GM21576 (cell line): ENCODE measurements around the gene TMBIM1.
A peak's percentile ranks its signal among the peaks of the same experiment; 100 is the strongest.

Experiments used
- ATAC-seq: cut with Tn5 transposase; IDR thresholded peaks from one replicate; pipeline ENCODE4 v1.9.1; 2021; ENCODE audit warnings: mild to moderate bottlenecking, moderate library complexity; ENCODE audit not compliant: unreplicated experiment

Gene TMBIM1, protein sequence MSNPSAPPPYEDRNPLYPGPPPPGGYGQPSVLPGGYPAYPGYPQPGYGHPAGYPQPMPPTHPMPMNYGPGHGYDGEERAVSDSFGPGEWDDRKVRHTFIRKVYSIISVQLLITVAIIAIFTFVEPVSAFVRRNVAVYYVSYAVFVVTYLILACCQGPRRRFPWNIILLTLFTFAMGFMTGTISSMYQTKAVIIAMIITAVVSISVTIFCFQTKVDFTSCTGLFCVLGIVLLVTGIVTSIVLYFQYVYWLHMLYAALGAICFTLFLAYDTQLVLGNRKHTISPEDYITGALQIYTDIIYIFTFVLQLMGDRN

DNA sequence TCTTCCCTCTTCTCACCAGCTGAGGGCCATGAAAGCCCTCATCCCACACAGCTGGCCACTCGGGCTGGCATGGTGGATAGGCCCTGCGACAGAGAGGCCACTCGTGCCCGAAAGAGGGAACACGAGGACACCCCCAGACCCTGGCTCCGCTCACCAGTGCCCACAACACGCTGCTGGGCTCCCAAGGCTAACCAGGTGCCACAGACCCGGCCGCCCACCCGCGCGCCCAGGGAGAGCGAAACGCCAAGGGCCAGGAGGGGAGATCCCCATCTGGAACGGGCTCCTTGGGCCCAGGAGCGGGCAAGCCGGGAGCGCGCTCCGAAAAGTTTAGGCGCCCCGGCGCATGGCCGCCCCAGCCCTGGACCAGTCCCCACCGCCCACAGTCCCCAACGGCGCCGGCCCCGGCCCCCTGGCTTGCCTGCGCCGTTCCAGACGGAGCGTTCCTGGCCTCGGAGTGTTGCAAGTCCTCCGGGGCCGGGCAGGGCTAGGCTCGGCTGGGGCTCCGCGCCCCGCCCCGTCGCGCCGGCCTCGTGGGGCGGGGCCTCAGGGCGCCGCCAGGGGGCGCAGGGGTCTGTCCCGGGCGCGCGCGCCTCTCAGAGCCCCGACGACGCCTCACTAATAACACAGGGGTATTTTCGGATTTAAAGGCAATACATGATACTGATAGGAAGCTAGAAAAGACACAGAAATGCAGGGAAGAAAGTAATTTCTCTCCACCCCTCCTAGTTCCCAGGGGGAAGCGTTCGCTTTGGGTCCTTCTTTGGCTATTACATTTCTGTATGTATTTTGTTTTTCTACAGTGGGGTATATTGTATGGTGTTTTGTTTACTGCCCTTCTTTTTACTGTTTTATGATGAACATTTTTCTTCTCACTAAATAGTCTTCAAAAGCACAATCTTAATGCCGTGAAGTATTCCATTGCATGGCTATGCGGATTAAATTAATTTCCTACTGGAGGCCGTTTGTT is at the start of gene TMBIM1:
Gene TMBIM1, minus strand, starts transcription at position 456 of the 967 bp plus-strand sequence. CDS start 10,362 bp downstream, outside the sequence.
- peak; percentile 61 for ATAC-seq

- no peak for ATAC-seq
Measured at GRCh38 chr2:218341381-218341780, 49.1 kb upstream of the TMBIM1 start.

DNA sequence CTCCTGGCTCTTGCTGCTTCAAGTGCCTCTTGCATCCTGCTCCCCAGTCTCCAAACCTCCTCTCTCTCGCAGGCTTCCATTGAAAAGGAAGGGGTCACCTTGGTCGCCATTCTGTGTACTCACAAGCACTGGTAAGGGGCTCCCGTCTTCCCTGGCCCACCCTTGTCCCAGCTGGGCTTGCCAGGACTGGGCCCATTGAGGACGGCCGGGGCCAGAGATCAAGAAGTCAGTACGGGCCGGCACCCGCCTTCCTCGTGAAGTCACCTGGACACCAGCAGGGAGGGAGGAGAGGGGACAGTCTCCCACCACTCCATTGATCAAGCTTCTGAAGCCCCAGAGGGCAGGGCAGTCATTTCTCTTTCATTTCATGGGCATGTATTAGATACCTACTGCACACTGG is 48.4 kb upstream of the TMBIM1 start:
- ATAC-seq, result no peak

DNA sequence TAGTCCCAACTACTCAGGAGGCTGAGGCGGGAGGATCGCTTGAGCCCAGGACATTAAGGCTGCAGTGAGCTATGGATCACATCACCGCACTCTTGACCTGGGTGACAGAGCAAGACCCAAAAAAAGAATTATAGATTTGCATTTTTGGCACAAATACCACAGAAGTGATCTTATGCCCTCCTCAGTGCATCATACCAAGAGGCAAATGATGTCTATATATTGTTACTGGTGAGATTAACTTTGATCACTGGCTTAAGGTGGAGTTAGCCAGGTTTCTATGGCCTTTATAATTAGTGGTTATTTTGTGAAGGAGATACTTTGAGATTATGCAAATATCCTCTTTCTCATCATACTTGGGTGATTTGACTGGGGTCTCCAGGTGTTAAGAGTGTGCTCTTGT is 42.2 kb upstream of the TMBIM1 start:
- ATAC-seq, result no peak

- no peak for ATAC-seq
Measured at GRCh38 chr2:218332920-218333645, 40.8 kb upstream of the TMBIM1 start.

DNA sequence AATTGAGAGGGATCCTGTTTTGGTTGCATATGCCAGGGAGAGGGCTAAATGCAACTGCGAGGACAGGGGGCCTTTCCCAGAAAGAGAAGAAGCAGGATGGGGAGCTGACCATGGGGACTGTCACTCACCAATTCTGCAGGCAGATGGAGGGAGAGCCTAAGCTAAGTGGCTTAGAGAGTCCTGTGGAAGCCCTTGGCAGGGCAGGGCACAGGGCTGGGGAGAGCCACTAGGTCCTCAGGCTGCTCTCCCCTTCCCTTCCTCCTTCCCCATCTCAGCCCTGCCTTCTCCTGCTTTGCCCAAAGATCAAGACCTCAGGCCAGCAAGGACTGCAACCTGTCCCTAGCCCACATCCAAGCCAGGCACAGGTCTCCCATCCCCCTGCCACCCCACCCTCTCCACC is 40.0 kb upstream of the TMBIM1 start:
- ATAC-seq, result no peak

DNA sequence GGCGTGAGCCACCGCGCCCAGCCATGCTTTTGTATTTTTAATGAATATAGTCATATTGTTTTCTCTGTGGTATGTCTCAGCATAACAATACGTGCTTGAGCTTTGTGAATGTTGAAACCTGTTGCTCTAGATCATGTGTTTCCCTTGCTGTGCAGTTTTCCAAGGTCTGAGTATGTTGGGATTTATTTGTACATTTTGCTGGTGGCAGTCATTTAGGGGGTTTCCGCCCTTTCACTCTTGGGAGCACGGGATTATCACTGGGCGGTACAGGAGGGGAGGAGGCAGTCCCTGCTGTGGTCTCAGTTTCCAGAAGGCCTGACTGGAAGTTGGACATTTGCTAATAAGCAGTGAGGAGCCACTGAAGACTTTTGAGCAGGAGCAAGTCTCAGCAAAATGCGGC is 39.4 kb upstream of the TMBIM1 start:
- ATAC-seq, result no peak

- peak; percentile 34 for ATAC-seq
Measured at GRCh38 chr2:218329826-218330593, 37.7 kb upstream of the TMBIM1 start.

DNA sequence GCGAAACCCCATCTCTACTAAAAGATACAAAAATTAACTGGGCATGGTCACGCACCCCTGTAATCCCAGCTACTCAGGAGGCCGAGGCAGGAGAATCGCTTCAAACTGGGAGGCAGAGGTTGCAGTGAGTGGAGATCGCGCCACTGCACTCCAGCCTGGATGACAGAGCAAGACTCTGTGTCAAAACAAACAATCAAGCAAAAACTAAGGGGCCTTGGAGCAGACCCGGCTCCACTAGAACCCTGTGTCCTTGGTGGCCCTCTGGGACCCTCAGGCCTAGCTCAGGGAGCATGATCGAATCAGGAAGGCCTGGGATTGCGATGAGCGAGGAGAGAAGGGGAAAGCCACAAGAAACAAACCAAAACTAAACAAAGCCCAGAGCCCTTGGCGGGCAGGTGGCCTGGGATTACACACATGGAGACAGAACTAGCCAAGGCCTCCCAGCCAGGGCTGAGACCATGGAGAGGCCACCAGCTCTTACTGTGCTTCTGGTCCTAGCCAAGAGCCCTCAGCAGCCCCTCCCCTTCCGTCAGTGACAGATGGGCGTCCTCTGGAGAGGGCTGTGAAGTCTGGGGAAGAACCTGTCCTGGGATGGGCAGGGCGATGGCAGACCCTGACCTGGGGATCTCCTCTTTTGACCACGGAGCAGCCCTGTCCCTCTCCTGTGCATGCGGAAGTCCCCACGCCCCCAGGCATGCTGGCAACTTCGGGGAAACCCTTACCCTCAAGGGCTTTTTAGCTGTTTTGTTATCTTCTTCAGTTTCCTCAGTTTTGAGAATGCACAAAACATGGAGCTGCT is 36.9 kb upstream of the TMBIM1 start:
- peak; percentile 38 for ATAC-seq

DNA sequence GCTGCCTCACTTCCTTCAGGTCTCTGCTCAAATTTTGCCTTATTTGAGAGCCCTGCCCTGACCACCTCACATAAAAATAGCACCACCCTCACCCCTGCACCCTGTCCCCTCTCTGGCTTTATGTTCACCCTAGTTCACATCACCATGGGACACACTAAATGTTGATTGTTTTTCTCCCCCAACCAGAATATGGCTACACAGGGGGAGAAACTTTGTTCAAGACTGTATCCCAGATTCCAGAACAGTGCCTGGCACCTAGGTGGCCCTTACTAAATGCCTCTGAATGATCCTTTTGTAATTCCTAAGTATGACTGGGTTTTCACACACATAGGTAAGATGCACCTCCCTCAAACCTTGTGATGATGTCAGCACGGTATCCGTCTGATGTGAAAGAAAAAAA is 36.0 kb upstream of the TMBIM1 start:
- no peak for ATAC-seq

DNA sequence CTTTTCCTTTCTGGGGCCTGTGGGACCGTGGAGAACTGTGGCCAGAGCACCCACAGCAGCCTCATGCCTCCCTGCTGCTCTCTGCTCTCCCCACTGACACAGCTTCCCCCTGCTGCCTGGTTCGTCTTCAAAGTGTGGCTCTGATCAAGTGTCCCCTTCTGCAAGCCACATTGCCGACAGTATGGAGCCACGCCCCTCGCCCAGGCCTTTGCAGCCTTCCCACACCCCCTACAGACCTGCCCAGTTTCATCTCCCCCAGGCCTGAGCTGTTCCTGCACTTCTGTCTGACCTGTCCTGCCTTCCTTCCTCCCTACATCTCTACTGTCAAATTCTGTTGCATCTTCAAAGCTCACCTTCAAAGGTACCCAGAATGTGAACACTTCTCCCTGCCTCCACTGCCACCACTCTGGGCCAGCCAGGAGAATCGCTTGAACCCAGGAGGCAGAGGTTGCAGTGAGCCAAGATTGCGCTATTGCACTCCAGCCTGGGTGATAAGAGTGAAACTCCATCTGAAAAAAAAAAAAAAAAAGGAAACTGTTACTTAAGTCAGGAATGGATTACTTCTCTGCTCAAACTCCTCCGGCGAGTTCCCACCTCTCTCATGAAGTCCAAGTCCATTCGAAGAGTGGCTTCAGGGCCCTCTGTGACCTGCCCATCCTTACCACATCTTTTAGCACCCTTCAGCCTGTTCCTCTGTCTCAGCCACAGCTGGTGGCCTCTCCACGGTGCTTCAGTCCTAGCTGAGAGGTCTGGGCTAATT is 35.3 kb upstream of the TMBIM1 start:
- no peak for ATAC-seq

- no peak for ATAC-seq
Measured at GRCh38 chr2:218326315-218326714, 34.0 kb upstream of the TMBIM1 start.

DNA sequence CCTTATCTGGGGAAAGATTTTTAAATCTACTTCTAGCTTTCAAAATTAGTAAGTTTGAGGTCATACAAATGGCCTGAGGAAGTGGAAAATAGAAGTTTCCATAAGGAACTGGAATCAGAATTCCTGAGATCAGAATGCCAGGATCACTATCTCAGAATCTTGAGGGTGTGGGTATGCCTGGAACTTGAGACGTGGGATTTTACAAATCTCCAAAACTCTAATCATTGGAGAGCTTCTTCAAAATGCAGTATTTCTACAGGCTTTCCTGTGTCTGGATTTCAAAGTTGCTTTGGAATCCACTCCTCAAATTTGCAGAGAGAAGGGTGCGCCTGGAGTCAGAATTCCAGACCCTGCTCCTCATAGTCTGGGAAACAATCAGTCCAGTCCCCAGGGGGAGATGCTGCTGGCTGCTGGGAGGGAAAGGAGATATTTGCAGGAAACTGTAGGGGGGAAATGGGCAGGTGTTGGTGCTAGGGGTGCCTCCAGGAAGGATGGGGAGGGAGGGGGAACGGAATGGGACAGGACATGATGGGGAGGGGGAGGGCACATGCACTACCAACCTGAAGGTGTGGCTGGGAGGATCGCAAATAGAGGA is 33.4 kb upstream of the TMBIM1 start:
- ATAC-seq, result no peak

DNA sequence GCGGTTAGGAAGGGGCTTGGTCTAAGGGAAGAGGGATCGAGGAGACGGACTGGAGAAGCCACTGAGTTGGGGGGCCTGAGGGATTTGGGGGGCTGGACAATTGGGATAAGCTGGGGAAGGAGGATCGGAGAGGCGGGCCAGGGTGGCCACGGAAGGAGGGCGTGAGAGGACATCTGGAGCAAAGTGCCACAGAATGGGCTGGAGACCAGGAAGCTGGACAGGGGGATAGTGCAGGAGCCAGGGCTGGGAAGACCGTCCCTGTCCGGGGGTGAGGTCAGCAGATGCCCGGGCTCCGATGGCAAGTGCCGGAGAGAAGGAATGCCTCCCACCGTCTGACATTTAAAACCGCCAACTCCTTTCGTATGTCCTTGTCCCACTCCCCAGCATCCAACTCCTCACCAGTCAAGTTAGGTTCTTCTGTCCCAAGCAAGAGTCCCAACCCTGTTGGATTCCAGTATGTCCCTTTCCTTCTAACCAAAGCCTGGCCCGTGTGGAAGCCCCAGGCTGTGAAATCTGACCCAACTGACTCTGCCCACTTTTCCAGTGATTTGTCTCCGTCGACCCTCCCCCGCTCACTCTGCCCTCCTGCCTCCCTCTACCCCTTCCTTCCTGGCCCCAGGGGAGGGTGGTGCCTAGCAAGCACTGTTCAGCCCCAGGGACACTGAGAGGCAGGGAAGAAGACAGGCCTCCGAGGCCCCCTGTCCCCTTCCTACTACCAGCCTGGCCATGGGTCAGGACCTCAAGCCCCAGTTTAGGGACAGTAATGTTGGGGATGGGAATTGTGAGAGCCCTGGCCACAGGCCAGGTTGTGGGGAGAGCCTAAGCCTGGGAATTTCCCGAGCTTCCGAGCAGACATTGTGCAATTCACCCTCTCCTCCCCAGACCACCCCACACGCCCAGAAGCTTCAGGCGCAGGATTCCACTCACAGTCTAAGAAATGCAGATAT is 31.5 kb upstream of the TMBIM1 start:
- ATAC-seq, result no peak

GRCh38 chr2:218322768-218323525 is 30.6 kb upstream of the TMBIM1 start:
- peak; percentile 57 for ATAC-seq

DNA sequence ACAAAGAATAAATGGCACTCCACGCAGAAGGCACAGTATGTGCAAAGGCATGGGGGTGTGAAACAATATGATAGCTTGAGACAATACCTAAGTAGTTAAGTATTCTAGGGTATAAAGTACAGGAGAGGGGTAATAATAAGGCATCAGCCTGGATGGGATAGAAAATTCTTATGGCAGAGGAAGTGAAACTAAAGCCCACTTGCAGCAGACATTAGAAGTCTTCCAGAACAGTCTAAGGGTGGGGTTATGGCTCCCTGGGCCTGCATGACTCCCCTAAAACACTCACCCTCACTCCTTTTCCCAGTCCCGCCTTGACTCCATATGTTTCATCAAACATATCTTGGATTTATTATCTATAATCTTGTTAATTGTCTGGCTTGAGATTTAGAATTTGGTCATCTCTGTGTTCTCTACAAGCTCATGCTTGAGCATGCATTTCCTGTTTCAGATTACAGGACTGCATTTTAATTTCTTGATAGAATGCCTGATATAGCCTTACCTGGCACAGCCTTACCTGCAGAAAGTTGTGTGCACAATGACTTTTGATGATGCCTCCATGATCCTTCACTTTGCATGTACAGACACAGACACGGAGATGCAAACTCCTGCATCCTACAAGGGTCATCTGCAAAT is 28.5 kb upstream of the TMBIM1 start:
- no peak for ATAC-seq
